Stimulated activated CD4-positive, alpha-beta T cell treated with anti-CD3 and anti-CD28 coated beads, Interleukin-15, amount 100 ng/mL, for 1 hour (primary cell): ENCODE data around the gene OR9A2.
A peak's percentile ranks its signal among the peaks of the same experiment; 100 is the strongest.
"Not testable (repeated sequence)": the region's sequence is repeated elsewhere in the genome, so short reads cannot be mapped to it uniquely, and the experiment has no call there.

Experiments used
- DNase-seq, 2 donors: peaks; one replicate each; pipeline ENCODE4 v3.0.0-alpha.2; 2020; ENCODE audit warnings: low read depth in 1 of 2, low spot score in 1 of 2

The OR9A2 gene

DNA sequence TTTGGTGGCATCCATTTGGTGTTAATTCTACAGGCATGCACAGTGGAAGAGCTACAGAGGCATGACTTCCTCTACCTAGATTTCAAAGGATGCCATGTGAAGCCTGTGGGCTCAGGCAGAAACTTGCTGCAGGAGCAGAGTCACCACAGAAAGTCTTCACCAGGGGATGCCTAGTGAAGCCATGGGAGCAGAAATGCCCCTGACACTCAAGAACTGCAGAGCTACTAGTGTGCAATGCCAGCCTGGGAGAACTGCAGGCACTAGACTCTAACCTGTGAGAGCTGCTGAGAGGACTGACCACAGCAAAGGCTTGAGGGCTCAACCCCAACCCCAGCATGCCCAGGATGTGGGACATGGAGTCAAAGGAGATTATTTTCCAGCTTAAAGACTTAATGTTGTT, 3.9 kb downstream of the OR9A2 start:
- DNase-seq = no peak

- DNase-seq = no peak
These were observed 8.0 kb downstream of the OR9A2 start for GRCh38 chr7:143018931-143019330.

DNA sequence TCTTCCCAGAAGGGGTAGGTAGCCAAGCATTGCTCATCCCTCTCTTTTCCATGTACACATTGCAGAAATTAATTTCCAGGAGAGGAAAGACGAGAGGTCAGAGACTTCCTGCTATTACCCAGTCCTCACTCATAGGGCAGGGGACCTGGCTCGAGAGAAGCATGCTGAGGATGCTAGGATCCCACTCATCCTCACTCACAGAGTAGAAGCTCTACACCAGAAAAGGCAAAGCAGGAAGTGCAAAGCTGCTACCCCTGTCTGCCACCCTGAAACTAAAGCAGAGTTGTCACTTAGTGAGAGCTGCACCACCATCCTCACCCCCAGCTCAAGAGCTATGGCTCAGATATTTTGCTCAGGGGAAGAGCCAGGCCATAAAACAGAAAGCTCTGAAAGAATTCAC, 9.9 kb downstream of the OR9A2 start:
- no peak for DNase-seq

- no peak for DNase-seq
These were observed 10.9 kb downstream of the OR9A2 start for GRCh38 chr7:143015926-143016490.

DNA sequence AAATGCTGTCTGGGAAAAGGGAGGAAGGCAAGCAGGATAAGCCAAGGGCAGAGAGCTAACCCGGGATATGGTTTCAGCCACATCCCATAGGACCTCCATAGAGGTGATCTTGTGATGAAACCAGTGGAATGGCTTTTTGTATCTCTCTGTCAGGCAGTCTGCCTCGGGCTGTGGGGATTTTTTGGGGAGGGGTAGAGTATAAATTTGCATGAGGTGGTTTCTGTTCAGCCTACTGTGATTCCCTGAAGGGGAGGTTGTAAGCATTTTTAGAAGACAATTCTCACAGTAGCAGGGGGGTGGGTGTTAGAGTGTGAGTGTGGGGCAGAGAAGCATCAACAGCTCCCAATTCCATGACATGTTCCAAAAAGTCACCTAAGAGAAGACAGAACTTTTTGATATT, 11.8 kb downstream of the OR9A2 start:
- DNase-seq = no peak

- no peak for DNase-seq
These were observed 13.0 kb downstream of the OR9A2 start for GRCh38 chr7:143013893-143014292.

DNA sequence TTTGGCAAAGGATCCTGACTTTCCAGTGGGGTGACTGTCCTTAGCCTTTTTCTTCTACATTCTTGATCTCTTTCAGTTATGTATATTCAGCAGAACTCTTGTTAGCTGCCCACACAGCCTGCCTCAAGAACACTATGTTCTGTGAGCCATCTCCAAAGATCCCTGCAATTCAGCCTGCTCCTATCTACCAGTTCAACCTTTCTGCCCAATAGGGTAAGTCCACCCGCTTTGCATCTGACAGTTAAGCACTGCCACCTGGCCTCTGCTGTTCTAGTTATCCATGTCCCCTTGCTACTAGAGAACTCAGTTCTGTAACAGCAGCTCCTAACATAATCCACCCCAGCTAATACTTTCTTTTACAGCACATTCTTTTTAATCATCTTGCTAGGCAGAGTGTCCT, 13.5 kb downstream of the OR9A2 start:
- no peak for DNase-seq

DNA sequence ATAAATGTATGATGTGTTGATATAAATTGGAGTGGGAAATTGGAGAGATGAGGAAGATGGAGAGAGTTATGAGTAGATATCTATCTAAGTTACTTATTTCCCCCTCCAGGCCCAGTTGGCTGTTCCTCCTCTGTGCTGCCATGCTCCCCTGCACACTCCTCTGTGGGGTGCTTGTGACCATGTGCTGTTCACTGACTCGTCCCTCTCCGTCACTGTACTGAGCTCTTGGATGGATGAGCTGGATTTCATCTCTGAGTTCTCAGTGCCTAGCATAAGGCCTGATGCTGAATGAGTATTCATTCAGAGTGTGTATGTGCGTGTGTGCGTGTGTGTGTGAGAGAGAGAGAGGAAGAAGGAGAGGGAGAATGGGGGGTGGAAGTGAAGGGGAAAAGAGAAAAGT, 14.5 kb downstream of the OR9A2 start:
- DNase-seq = no peak

DNA sequence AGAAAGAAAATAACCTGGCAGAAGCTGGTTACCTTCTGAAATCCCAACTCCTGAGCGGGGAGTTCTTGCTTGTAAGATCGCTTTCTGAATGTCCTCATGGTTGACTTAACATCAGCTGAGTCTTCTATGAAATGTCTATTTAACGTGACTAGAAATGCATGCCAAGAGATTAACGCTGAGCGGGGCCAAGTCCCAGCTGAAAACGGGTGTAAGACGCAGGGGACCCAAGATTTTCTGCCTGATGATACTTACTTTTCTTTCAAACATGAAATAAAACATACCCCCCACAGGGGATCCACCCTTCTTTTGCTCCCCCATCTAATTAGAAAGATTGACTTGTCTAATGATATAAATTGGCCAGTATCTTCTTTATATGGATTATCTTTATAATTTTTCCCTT, 14.9 kb downstream of the OR9A2 start:
- no peak for DNase-seq

GRCh38 chr7:143008007-143008901, 18.7 kb downstream of the OR9A2 start:
- DNase-seq = peak; percentile 57 to 78

DNA sequence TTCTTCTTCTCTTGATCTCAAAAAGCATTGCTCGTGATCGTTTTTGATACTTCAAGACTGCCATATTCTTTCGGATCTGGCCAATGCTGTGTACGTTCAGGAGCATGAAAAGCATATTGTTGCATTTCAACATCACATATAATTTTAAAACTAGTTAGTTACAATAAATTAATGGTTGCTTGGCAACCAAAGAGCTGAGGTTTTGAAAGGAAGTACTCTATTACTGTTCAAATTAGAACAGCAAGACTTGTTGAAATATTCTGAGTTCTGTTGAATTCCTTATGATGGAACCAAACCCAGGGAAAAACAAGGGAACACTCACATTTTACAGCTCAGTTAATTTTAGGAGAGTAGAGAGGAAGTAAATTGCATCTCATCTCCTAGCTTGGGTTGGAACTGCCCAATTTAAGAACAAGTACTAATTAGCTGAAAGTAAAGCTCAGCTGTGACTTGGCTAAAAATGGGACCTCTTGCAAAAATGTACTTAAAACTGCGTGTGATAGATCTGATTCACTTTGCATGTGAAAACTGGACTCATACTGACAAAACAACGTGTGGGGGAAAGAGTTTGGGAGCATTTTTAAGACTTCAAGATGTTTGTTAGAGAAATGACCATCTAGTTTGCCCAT, 21.2 kb downstream of the OR9A2 start:
- no peak for DNase-seq

- DNase-seq = no peak
These were observed 23.4 kb downstream of the OR9A2 start for GRCh38 chr7:143003393-143004051.

- no peak for DNase-seq
These were observed 24.0 kb downstream of the OR9A2 start for GRCh38 chr7:143002898-143003297.

GRCh38 chr7:143002106-143002505, 24.8 kb downstream of the OR9A2 start:
- DNase-seq = no peak

GRCh38 chr7:143000648-143001047, 26.3 kb downstream of the OR9A2 start:
- no peak for DNase-seq

DNA sequence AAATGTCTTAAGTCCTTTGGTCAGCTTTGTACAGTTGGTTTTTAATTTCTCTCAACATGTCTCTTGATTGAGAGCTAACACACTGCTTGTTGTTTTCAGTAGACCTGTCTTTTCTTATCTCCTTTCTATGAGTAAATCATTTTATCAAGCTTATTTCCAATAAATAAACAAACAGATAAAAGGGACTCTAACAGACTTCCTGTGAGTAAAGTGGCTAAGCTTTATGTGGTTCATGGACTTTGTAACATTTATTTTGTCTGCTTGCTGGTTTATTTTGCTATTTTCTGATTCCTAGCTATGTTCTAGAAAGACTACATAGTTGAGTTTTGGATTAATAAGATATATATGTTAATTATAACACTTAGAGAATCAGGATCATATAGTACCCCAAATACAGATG, 27.1 kb downstream of the OR9A2 start:
- no peak for DNase-seq

DNA sequence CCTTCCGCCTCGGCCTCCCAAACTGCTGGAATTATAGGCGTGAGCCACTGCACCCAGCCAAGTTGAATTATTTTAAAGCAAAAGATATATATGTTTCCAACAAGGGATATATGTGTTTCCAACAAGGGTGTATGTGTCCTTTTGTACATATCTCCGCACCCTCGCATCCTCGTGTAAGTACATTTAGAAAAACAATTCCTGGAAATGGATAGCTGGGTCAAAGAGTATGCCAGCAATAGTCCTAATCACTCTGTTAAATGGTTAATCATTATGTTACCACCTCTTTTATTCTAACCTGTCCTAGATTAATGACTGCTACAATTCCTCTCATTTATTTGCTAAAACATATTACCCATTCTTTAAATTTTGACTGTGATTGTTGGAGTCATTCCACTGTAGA, 28.0 kb downstream of the OR9A2 start:
- no peak for DNase-seq

DNA sequence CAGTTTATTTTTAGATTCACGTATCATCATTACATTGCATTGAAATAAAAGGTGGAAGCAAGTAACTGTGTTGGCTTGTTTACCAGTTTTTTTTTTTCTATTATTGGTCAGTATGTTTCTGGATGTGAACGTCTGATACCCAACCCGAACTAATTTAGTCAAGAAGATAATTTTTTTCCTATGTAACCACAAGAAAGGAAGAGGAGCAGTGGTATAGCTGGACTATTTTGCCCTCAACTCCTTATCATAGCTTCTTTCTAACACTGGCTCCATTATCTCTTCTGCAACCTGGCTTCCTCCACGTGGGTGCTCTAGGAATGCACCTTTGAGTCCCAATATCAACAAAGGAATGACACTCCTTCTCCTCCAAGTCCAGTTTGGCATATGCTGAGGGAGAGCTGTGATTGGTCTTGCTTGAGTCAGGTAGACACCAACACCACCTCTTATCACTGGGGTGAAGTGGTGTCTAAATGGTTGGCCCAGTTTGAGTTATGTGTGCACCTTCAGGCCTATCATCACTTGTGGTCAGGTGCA, 29.4 kb downstream of the OR9A2 start:
- DNase-seq = no peak

- no peak for DNase-seq
These were observed 34.5 kb downstream of the OR9A2 start for GRCh38 chr7:142992427-142992826.

GRCh38 chr7:142984297-142984696, 42.6 kb downstream of the OR9A2 start:
- no peak for DNase-seq

DNA sequence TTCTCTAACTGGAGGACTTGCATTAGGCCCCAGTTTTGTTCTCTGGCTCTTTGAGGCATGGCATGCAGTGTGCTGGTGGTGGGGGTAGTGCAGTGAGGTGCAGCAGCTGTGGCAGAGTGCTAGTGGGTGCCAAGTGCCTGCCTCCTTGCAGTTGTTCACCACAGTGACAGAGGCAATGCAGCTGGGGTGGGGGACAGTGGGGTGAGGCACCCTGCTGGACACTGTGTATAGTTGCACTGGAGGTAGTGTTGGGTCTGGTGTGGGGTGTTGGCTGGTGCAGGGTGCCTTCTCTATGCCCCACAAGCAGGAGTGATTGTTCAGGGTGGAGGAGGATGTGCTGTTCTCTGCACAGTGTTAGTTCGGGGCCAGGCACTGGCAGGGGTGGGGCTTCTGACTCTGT, 43.1 kb downstream of the OR9A2 start:
- DNase-seq = no peak

- DNase-seq = not testable (repeated sequence)
These were observed 48.5 kb downstream of the OR9A2 start for GRCh38 chr7:142978402-142978801.
